HL-60 (cell line): Measurements from ENCODE around the gene CACNA1I.

Source experiments
- DNase-seq, 2 experiments: peaks; one replicate each; pipeline ENCODE4 v3.0.0-alpha.2; 2010 to 2020; ENCODE audit warnings: low read depth in 1 of 2, low spot score in 1 of 2
- H3K27ac ChIP-seq: fragments of 250-450 bp; sonication (Bioruptor Pico); replicated peaks from 2 replicates; pipeline ENCODE4 v1.5.1; 2020; ENCODE audit warnings: mild to moderate bottlenecking, moderate library complexity
- H3K27me3 ChIP-seq: fragments of 250-450 bp; sonication (Bioruptor Pico); 2 replicates; pipeline ENCODE4 v1.5.1; 2021; ENCODE audit warnings: mild to moderate bottlenecking, moderate library complexity; ENCODE audit not compliant: insufficient read depth, poor library complexity, severe bottlenecking
- H3K4me3 ChIP-seq: replicated peaks from 2 replicates; pipeline ENCODE4 v1.5.1; 2011; ENCODE audit warnings: mild to moderate bottlenecking, control low read depth, low read length; ENCODE audit not compliant: insufficient read depth
- CTCF ChIP-seq: IDR thresholded peaks from one replicate; pipeline ENCODE4 v1.5.1; 2011; ENCODE audit warnings: low read length, control low read depth, inconsistent platforms; ENCODE audit not compliant: insufficient read depth
- GABPA ChIP-seq: IDR thresholded peaks from 2 replicates; pipeline ENCODE4 v1.6.1; 2012; ENCODE audit warnings: low read depth
- POLR2AphosphoS5 ChIP-seq: IDR thresholded peaks from 2 replicates; pipeline ENCODE4 v1.6.1; 2012; ENCODE audit warnings: low read depth
- REST ChIP-seq: IDR thresholded peaks from 2 replicates; pipeline ENCODE4 v1.6.1; 2012; ENCODE audit warnings: low read depth; ENCODE audit not compliant: insufficient replicate concordance
- SPI1 ChIP-seq: IDR thresholded peaks from 2 replicates; pipeline ENCODE4 v1.6.1; 2012; ENCODE audit warnings: low read depth, mild to moderate bottlenecking, borderline replicate concordance

The CACNA1I gene

GRCh38 chr22:39727541-39727940 lies 157.0 kb downstream of the CACNA1I start:
- no peak for TF ChIP-seq GABPA
- TF ChIP-seq POLR2AphosphoS5 = no peak
- TF ChIP-seq REST = no peak
- TF ChIP-seq SPI1 = no peak
- no peak for TF ChIP-seq CTCF
- DNase-seq = no peak
- no peaks in the 10 kb centered on the region for H3K27me3 ChIP-seq

GRCh38 chr22:39728236-39728860 lies 157.8 kb downstream of the CACNA1I start:
- Histone ChIP-seq H3K27me3 (peaks cover 3% of the 10 kb centered on the region), H3K4me3 (no peak overlapping the region), H3K27ac (no peak overlapping the region)
- TF ChIP-seq REST (no peak), SPI1 (no peak), POLR2AphosphoS5 (no peak), GABPA (no peak), CTCF (no peak)
- no peak for DNase-seq

More at GRCh38 chr22:39727541-39727940, 157.0 kb downstream of the CACNA1I start:
- H3K27ac ChIP-seq = no peak overlapping the region
- H3K4me3 ChIP-seq = no peak overlapping the region

- Histone ChIP-seq H3K27me3 (peaks cover 3% of the 10 kb centered on the region), H3K27ac (no peak overlapping the region), H3K4me3 (no peak overlapping the region)
- no peak for TF ChIP-seq SPI1
- no peak for TF ChIP-seq GABPA
- no peak for TF ChIP-seq REST
- DNase-seq = no peak
Measured at GRCh38 chr22:39729141-39729934, 158.8 kb downstream of the CACNA1I start.
